BJ (cell line): ENCODE measurements around the gene CERS6. TPM values are rescaled to one million over a fixed set of nuclear protein-coding genes. Genes with fewer than 3 reads are reported as not detected.

Experiments
- CTCF ChIA-PET: fragments of 350-600 bp; formaldehyde crosslinking; extraction: SDS; loops from one replicate; lab custom pipeline; 2021; ENCODE audit warnings: antibody characterized with exemption, inconsistent platforms; lab: Yijun Ruan, JAX
- POLR2A ChIA-PET: fragments of 300-600 bp; sonication (Branson Sonifier 250); formaldehyde crosslinking; extraction: SDS; loops from one replicate; lab custom pipeline; 2021; ENCODE audit warnings: antibody characterized with exemption; lab: Charles Lee
- DNase-seq: peaks from one replicate; pipeline ENCODE4 v3.0.0-alpha.2; 2011; ENCODE audit warnings: low read depth
- H3K27me3 ChIP-seq: 2 replicates; pipeline ENCODE4 v1.6.0; 2011; ENCODE audit warnings: low read length; ENCODE audit not compliant: control insufficient read depth, insufficient read depth
- H3K36me3 ChIP-seq: 2 replicates; pipeline ENCODE4 v1.5.1; 2011; ENCODE audit warnings: low read length; ENCODE audit not compliant: control insufficient read depth, insufficient read depth
- H3K4me3 ChIP-seq: 2 replicates; pipeline ENCODE4 v1.5.1; 2011; ENCODE audit warnings: low read depth, mild to moderate bottlenecking, control low read depth, low read length
- CTCF ChIP-seq: IDR thresholded peaks from 2 replicates; pipeline ENCODE4 v1.5.1; 2011; ENCODE audit warnings: low read depth, mild to moderate bottlenecking, control low read depth, inconsistent platforms, low read length, moderate library complexity; ENCODE audit not compliant: insufficient read depth
- polyA plus RNA-seq: library from polyadenylated mRNA; depleted of rRNA; stranded (reverse); fragments of >200 nt; gene quantifications from 2 replicates; pipeline ENCODE4 v1.2.3, GENCODE V29; 2011

CERS6 gene
- polyA plus RNA-seq, 1 experiment = 1.6 TPM

GRCh38 chr2:168566974-168567665 is 111.0 kb downstream of the CERS6 start:
- POLR2A ChIA-PET = no interaction called here

GRCh38 chr2:168567836-168568235 is 111.8 kb downstream of the CERS6 start:
- no peaks in the 10 kb centered on the region for H3K27me3 ChIP-seq
- TF ChIP-seq CTCF = no peak
- DNase-seq = no peak
- ChIA-PET POLR2A (no interaction called here), CTCF (interaction anchor here (1.2 kb wide), 1 partner anchor 27 kb away, joined by 3 read pairs; no protein-coding TSS in a partner anchor)
- no peak overlapping the region for H3K4me3 ChIP-seq
- no peaks in the 10 kb centered on the region for H3K36me3 ChIP-seq

More at GRCh38 chr2:168566974-168567665, 111.0 kb downstream of the CERS6 start:
- Histone ChIP-seq H3K27me3 (no peaks in the 10 kb centered on the region), H3K4me3 (no peak overlapping the region), H3K36me3 (no peaks in the 10 kb centered on the region)
- CTCF ChIA-PET = interaction anchor here (0.8 to 1.2 kb wide), 3 partner anchors 17 to 115 kb away, joined by 3 to 4 read pairs (median 3); no protein-coding TSS in a partner anchor
- TF ChIP-seq CTCF = no peak
- no peak for DNase-seq

GRCh38 chr2:168568476-168569267 is 112.6 kb downstream of the CERS6 start:
- ChIA-PET CTCF (interaction anchor here (0.5 kb wide), 1 partner anchor 201 kb away, joined by 3 read pairs; no protein-coding TSS in a partner anchor), POLR2A (no interaction called here)
- H3K36me3 ChIP-seq = no peaks in the 10 kb centered on the region
- no peak for DNase-seq
- TF ChIP-seq CTCF = no peak
- H3K4me3 ChIP-seq = no peak overlapping the region
- H3K27me3 ChIP-seq = no peaks in the 10 kb centered on the region

GRCh38 chr2:168571061-168571460 is 115.0 kb downstream of the CERS6 start:
- Histone ChIP-seq H3K27me3 (no peaks in the 10 kb centered on the region), H3K4me3 (no peak overlapping the region), H3K36me3 (no peaks in the 10 kb centered on the region)
- no peak for DNase-seq
- TF ChIP-seq CTCF = no peak
- ChIA-PET POLR2A (no interaction called here), CTCF (no interaction called here)

DNA sequence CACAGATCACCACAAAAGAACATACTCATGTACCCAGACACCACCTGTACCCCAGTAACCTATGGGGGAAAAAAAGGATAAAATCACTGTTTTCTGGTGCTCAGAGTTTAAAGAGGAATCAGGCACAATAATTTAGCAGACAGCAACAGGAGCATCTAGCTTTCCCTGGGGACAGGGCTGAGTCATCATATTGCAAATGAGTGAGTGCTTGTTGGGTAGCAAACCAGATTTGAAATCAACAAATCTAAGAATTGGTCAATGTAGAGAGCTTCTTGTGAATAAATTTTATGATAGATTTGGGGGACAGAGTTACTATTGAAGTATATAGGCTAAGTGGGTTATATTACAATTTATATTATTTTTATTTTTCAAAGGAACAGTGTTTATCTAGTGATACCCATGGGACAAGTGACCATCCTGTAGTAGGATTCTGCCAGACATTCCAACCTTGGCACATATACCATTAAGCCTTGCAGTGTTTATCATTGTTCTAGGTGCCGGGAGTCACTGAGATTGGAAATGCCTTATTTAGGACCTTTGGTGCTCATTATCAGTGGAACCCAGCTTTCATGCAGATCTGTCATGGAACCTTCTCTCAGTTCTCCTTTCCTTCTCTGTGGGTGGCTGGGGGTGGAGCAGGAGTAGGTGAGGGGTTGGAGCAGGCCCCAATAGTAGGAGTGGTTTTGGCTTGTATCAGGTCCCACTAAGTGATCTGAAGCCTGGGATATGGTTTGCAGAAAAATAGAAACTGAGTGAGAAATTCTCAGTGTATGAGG is 117.2 kb downstream of the CERS6 start:
- CTCF ChIA-PET = interaction anchor here (1.2 kb wide), 1 partner anchor 7 kb away, joined by 4 read pairs; no protein-coding TSS in a partner anchor
- Histone ChIP-seq H3K27me3 (no peaks in the 10 kb centered on the region), H3K4me3 (no peak overlapping the region), H3K36me3 (no peaks in the 10 kb centered on the region)
- POLR2A ChIA-PET = no interaction called here
- no peak for TF ChIP-seq CTCF
- no peak for DNase-seq
